Skeletal muscle cell (primary cell): ENCODE measurements around the gene DNAJC19.
"Not testable (repeated sequence)": the region's sequence is repeated elsewhere in the genome, so short reads cannot be mapped to it uniquely, and the experiment has no call there.

Experiments
- DNase-seq: peaks from one replicate; pipeline ENCODE4 v3.0.0-alpha.2; 2010; ENCODE audit warnings: low read depth
- H3K4me3 ChIP-seq: 2 replicates; pipeline ENCODE4 v1.5.1; 2011; ENCODE audit warnings: low read depth, mild to moderate bottlenecking, control low read depth, low read length, moderate library complexity

Gene DNAJC19

DNA sequence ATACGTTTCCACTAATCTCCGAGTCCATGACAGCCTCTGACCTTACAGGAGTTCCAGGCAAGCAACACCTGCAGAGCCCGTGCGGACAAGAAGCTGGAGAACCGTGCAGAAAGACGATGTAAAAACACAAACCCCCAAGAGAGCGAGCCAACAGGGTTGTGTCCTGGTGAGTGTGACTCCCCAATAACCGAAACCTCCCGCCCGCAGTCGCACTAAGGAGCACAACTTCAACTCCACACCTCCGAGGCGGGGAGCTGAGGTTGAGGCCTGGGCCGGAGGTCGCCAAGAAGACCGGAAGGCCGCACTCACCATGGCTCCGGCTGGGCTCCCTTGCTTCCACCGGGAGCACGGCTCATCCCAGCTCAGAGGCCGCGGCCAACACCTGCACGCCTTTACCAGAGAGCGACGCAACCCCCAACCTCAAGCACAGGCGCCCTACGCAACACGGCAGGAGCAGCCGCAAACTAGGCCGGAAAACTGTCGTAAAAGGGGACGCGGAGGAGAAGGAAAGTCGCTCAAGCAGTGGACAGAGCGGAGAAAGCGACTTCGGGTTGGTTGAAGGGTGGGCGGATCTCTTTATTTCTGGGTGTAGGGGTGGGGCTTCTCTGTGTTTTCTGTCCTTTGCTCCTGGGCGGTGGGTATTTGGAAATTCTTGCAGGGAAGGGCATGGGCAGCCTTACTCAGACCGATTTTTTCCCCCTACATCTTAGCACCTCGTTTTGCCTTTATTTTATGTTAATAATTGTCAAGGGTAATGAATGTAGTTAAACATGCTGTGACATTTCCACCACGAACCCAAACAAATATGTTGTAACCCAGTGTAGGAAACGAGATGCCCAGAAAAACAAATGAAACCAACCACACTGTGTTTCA is at the start of gene DNAJC19:
Gene DNAJC19, minus strand, starts transcription at position 446 of the 873 bp plus-strand sequence. Its CDS starts 134 bp downstream, at position 312.
- DNase-seq, result peak; percentile 94
- peak within 1 kb of the TSS; percentile 80 for H3K4me3 ChIP-seq

DNA sequence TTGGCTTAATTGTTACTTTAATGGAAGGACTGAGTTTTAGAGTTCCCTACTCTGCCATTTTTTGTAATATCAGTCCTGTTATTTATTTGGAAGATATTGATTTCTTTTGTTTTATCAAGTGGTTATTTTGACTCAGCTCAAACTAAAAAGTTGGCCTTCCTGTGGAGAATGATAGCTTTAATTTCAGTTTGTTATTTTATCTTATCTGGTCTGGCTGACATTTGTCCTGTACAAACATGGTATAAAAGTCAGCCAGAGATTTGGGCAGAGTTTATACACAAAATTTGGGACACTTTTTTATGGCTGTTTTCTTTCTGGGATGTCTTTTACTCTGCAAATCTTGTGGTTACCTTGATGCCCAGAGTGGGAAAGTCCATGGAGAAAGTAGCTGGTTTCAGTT is 41.4 kb upstream of the DNAJC19 start:
- no peak for DNase-seq
- H3K4me3 ChIP-seq, result no peak overlapping the region

DNA sequence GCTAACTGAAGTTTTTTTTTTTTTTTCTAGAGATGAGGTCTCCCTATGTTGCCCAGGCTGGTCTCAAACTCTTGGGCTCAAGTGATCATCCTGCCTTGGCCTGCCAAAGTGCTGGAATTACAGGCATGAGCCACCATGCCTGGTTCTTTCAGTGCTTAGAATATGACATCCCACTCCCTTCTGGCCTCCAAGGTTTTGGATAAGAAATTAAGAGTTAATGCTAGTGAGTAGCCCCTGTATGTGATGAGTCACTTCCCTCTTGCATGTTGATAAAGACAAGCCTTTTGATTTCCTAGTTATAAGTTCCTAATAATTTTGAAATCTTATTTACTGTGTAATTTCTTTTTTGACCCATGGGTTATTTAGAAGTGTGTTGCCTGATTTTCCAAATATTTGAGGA is 35.7 kb upstream of the DNAJC19 start:
- no peak for DNase-seq
- H3K4me3 ChIP-seq, result no peak overlapping the region

DNA sequence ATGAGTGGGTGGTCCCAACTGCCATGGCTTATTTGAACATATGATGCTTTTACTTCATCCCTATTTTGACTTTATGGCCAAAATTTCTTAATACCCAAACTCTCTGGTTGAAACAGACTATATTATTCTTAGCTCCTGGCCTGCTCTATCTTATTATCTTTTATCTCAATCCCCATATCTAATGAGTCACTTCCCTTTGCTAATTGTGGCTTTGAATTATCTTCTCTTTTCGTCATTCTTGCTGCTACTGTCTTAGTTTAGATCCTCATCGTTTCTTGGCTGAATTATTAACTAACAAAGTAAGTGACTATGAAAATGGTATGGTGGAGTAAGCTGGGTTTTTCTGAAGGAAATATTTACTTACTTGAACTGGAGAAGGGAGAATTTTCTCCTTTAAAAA is 28.2 kb upstream of the DNAJC19 start:
- DNase-seq, result no peak
- no peak overlapping the region for H3K4me3 ChIP-seq

DNA sequence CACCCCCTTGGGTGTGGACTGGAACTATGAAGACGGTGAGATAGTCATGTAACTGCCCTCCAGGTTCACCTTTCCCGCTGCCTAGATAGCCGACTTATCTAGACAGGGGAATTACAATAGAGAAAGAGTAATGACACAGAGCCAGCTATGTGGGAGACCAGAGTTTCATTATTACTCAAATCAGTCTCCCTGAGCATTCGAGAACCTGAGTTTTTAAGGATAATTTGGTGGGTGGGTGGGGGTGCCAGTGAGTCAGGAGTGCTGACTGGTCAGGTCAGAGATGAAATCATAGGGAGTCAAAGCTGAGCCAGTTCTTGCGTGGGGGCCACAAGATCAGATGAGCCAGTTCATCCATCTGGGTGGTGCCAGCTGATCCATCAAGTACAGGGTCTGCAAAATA is 19.7 kb upstream of the DNAJC19 start:
- no peak for DNase-seq

DNA sequence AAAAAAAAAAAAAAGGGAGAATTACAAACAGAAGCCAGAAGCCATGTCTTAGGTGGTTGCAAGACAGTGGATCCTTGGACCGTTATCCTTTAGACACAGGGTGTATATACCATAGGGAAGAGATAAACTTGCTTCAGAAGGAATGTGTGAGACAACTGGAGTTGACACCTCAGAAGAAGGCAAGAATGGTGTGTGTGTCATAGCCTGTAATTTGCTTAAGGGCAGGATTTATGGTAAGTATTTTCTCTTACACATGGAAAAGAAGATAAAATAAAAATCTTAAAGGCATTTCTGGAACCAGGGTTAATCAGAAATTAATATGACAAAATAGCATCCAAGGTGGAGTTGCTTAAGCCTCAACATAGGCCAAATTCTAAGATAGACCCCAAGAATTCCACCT is 19.3 kb upstream of the DNAJC19 start:
- DNase-seq, result no peak
- H3K4me3 ChIP-seq, result no peak overlapping the region

More for the DNA sequence above, 19.7 kb upstream of the DNAJC19 start:
- H3K4me3 ChIP-seq, result no peak overlapping the region

DNA sequence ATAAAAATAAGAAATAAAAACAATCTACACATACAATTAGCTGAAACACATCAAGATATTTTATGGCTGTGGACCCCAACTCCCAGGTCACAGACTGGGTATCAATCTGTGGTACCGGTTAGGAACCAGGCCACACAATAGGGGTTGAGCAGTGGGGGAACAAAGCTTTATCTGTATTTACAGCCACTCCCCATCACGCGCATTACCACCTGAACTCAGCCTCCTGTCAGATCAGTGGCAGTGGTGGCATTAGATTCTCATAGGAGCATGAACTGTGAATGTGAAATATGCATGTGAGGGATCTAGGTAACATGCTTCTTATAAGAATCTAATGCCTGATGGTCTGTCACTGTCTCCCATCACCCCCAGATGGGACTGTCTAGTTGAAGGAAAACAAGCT is 17.7 kb upstream of the DNAJC19 start:
- H3K4me3 ChIP-seq, result no peak overlapping the region
- DNase-seq, result no peak

DNA sequence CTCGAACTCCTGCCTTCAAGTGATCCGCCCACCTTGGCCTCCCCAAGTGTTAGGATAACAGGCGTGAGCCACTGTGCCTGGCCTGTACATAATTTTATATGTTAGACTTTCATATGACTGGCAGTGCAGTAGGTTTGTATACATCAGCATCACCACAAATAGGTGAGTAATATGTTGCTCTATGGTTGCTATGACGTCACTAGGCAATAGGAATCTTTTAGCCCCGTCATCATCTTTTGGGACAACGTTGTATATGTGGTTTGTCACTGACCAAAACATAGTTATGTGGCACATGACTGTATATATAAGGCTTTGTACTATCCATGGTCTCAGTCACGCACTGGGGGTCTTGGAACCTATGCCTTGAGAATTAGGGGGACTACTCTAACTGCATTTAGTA is 17.0 kb upstream of the DNAJC19 start:
- H3K4me3 ChIP-seq, result no peak overlapping the region
- DNase-seq, result no peak

DNA sequence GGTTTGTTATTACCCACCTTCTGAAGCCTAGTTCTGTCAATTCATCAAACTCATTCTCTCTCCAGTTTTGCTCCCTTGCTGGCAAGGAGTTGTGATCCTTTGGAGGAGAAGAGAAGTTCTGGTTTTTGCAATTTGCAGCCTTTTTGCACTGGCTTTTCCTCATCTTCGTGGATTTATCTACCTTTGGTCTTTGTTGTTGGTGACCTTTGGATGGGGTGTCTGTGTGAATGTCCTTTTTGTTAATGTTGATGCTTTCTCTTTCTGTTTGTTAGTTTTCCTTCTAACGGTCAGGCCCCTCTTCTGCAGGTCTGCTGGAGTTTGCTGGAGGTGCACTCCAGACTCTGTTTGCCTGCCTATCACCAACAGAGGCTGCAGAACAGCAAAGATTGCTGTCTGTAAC is 13.9 kb upstream of the DNAJC19 start:
- H3K4me3 ChIP-seq, DNase-seq: not testable (repeated sequence)

DNA sequence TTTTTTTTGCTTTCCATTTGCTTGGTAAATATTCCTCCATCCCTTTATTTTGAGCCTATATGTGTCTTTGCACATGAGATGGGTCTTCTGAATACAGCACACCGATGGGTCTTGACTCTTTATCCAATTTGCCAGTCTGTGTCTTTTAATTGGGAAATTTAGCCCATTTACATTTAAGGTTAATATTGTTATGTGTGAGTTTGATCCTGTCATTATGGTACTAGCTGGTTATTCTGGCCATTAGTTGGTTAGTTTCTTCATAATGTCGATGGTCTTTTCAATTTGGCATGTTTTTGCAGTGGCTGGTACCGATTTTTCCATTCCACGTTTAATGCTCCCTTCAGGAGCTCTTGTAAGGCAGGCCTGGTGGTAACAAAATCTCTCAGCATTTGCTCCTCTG is 12.8 kb upstream of the DNAJC19 start:
- H3K4me3 ChIP-seq, DNase-seq: not testable (repeated sequence)

DNA sequence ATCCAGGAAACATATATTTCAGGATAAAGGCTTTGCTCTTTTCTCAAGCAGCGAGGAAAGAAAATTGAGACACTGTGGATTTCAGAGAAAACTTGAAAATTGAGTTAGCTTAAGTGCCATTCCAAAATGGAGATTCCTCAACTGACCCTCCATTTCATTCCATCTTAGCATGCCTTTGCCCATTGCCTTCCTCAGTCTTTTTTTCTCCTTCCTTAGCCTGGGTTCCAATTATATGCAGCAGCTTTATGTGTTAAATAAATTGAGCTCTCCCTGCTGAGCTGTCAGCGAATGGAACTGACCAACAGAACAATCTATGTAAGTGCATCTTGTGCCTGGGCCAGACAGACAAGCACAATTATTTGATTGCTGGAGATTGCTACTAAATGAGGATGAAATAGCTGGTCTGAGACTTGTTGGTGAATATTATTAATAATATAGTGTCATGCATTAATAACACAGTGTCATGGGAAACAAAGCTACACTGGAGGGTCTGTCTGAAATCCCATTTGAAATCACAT is 6.9 kb upstream of the DNAJC19 start:
- DNase-seq, result no peak
- H3K4me3 ChIP-seq, result no peak overlapping the region

DNA sequence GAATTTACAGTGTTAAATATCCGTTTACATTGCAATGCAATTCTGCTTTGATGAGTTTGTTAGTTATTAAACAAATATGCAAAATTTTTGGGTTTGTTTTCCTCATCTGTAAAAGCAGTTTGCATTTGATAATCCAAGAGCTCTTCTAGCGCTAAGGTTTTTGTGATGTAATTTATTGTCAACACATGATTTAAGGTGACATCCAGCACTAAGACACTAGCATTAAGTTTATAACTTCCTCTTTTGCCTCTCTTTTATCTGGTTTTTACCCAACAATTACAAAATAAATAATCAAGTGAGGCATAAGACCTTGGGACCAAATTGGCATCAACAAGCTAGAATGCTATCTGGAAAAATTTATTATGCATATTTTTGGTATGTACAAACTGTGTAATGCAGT is 969 bp upstream of the DNAJC19 start:
- no peak for DNase-seq
- peak overlapping the region; percentile 80 for H3K4me3 ChIP-seq

DNA sequence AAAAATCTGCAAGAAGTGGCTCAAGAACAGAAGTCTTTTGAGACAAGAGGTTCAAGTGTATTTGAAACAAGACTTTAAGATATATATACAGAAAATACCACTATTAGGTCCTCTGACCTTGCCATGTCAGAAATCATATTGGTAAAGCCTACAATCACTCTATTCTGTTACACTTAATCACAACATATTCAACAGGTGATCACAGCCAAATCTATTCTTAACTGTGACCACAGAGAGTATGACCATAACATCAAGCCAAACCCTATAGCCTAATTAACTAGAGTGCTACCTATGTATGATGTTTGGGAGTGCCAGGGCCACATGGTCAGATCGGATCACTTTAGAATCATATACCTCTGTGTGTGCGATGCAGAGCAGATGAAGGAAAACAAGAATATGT is 2.2 kb downstream of the DNAJC19 start:
- no peak overlapping the region for H3K4me3 ChIP-seq
- DNase-seq, result no peak

DNA sequence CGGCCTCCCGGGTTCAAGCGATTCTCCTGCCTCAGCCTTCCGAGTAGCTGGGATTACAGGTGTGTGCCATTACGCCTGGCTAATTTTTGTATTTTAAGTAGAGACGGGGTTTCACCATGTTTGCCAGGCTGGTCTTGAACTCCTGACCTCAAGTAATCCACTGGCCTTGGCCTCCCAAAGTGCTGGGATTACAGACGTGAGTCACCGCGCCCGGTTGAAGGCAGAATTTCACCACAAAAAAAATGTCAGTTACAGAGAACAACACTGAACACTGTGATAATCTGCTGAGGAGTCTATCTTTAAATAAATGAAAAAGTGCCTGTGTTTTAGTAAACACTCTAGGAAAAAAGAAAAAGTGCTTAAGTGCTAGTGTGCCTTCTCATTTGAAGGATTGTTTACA is 3.2 kb downstream of the DNAJC19 start:
- DNase-seq, result not testable (repeated sequence)

DNA sequence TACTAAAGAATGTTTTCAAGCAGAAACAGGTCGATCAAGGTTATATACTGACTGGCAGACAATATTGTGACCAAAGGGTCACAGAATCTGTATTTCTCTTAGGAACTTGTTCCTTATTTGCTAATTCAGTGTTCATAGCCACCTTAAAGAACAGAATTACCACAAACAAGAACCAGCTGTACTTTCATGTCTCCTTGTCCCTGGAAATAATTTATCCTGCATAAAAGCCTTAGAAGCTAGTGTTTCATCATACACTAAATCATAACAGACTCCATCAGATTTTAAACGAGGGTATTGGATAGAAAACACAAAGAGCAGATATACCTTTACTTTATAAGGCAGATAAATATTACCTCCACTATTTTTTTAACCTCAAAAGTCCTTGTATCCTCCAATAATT is 6.4 kb downstream of the DNAJC19 start:
- no peak overlapping the region for H3K4me3 ChIP-seq
- DNase-seq, result no peak

More for the DNA sequence above, 3.2 kb downstream of the DNAJC19 start:
- not testable (repeated sequence) for H3K4me3 ChIP-seq

DNA sequence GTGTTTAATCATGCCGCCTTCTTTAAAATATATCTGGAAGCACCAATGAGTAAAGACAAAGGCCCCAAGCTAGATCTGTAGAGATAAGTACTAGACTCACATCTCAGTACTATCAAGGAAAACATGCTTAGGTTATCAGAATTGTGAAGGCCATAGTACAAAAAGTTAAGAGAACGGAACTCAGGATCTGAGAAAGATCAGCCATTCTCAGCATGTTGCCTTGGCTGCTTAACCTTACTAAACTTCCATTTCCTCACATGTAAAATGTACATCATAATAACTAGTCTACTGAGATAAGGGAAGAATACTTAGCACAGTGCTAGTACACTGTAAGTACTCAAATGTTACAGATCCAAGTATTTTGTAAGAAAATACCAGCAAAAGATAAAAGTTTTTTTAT is 7.6 kb downstream of the DNAJC19 start:
- no peak overlapping the region for H3K4me3 ChIP-seq
- DNase-seq, result no peak

DNA sequence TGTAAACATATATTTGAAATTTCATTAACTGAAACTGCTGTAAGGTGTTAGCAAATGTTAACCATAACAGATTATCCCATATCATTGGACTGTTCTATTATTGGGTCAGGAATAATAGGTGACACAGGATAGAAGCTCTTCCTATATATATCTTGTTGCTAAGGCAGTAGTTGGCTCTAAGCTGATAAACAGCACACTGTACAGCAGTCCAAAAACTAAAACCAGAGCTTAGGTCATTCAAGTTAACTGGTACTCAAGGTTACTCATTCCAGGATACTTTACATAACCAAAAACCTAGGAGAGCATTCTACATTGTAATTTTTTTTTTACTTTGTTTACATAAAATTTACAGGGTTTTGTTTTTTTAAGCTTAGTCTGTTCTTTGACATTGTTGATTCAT is 8.9 kb downstream of the DNAJC19 start:
- no peak for DNase-seq
- no peak overlapping the region for H3K4me3 ChIP-seq

DNA sequence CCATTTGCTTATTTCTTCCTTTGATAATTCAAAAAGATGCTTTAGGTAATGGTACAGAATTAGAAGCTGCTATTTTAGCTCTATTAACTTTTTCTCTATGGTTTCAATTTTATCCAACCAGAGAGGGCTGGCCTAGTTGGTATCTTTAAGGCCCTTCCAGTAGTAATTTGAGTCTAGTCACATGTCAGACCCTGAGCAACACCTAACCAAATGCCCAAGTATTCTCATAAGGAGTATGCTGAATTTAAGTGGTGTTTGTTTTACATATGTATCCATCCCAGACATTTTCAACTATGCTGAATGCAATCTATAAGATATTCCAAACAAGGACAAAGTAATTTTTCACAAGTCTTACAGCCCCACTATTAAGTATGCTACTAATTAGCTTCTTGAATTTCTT is 9.6 kb downstream of the DNAJC19 start:
- H3K4me3 ChIP-seq, result no peak overlapping the region
- no peak for DNase-seq

DNA sequence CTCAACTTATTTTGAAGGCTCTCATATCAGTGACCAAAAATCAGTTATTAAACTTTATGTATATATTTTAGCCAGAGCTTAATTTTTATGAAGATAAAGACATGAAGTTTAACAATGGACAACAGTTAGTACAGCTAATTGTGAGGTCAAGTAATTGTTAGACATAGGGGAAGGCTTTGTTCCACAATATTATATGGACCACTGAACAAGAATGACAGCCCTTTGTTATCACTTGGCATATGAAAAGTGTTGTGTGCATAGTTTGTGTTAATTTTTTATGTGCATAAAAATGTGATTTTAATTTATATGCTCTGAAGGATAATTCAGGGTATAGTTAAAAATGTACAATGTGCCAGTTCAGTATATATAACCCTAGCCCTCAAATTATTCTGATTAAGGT is 12.0 kb downstream of the DNAJC19 start:
- H3K4me3 ChIP-seq, result no peak overlapping the region
- no peak for DNase-seq

DNA sequence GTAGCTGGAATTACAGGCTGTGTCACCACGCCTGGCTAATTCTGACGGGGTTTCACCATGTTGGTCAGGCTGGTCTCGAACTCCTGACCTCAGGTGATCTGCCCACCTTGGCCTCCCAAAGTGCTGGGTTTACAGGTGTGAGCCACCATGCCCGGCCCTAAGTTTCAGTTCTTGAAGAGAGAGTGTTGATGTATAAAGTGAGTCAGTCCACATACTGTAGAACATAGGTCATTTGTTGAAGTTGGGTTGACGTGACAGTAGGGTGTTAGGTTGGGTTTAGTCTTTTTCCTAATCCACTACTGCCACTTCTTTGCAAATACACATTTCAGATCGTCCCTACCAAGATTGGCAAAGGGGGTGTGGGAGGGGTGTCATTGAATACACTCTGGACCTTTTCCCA is 15.2 kb downstream of the DNAJC19 start:
- no peak overlapping the region for H3K4me3 ChIP-seq
- no peak for DNase-seq

DNA sequence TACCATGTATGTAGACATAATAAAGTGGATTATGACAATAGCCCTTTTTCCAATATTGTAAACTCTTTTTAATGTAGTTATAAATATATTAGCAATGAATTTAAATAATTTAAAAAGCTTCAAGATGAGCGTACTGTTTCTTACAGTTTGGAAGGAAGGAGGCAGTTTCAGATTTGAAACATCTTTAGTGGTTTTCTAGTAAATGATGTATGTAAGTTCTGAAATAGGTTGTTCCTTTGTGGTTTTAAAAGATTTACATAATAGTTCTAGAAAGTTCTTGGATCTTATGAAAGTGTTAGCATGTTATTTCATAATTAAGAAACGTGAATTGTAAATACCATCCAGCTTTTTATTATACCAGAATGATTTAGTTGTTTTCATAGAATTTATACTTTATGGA is 16.0 kb downstream of the DNAJC19 start:
- DNase-seq, result no peak
- no peak overlapping the region for H3K4me3 ChIP-seq
